ENCODE measurements around the gene NCAM1. TPM values are rescaled to one million over a fixed set of nuclear protein-coding genes. Genes with fewer than 3 reads are reported as not detected.

Gene NCAM1
- total RNA-seq, 1 donor from 2014 or later: not detected

GRCh38 chr11:113201054-113201818 is 240.0 kb downstream of the NCAM1 start:
- Mint-ChIP-seq H3K27ac (no peak overlapping the region), H3K4me3 (no peak overlapping the region), H3K27me3 (ENCODE audit: insufficient read depth) (peaks cover 10% of the 10 kb centered on the region), H3K4me1 (ENCODE audit: low read depth) (no peaks in the 10 kb centered on the region), H3K9me3 (no peaks in the 10 kb centered on the region), H3K36me3 (ENCODE audit: low read depth) (no peaks in the 10 kb centered on the region)
- no peak for DNase-seq (ENCODE audit: low spot score)
- intact Hi-C loops (cut with micrococcal nuclease): no loop called here

- DNase-seq (ENCODE audit: low spot score): no peak
- no peaks in the 10 kb centered on the region for H3K36me3 Mint-ChIP-seq (ENCODE audit: low read depth)
- H3K27me3 Mint-ChIP-seq (ENCODE audit: insufficient read depth): peaks cover 10% of the 10 kb centered on the region
- intact Hi-C loops (cut with micrococcal nuclease): no loop called here
- H3K4me1 Mint-ChIP-seq (ENCODE audit: low read depth): no peaks in the 10 kb centered on the region
- no peaks in the 10 kb centered on the region for H3K9me3 Mint-ChIP-seq
- H3K27ac Mint-ChIP-seq: no peak overlapping the region
- H3K4me3 Mint-ChIP-seq: no peak overlapping the region
These were observed 241.2 kb downstream of the NCAM1 start for GRCh38 chr11:113202431-113202830.

GRCh38 chr11:113203141-113203753 is 242.0 kb downstream of the NCAM1 start:
- H3K9me3 Mint-ChIP-seq: no peaks in the 10 kb centered on the region
- H3K27ac Mint-ChIP-seq: no peak overlapping the region
- intact Hi-C loops (cut with micrococcal nuclease): no loop called here
- H3K4me1 Mint-ChIP-seq (ENCODE audit: low read depth): no peaks in the 10 kb centered on the region
- peaks cover 10% of the 10 kb centered on the region for H3K27me3 Mint-ChIP-seq (ENCODE audit: insufficient read depth)
- no peak for DNase-seq (ENCODE audit: low spot score)
- H3K4me3 Mint-ChIP-seq: no peak overlapping the region
- H3K36me3 Mint-ChIP-seq (ENCODE audit: low read depth): no peaks in the 10 kb centered on the region

- Mint-ChIP-seq H3K27ac (no peak overlapping the region), H3K36me3 (ENCODE audit: low read depth) (no peaks in the 10 kb centered on the region)
These were observed 243.1 kb downstream of the NCAM1 start for GRCh38 chr11:113204280-113204679.

GRCh38 chr11:113213549-113213948 is 252.3 kb downstream of the NCAM1 start:
- no peak for DNase-seq (ENCODE audit: low spot score)
- intact Hi-C loops (cut with micrococcal nuclease): no loop called here
- H3K4me1 Mint-ChIP-seq (ENCODE audit: low read depth): no peaks in the 10 kb centered on the region
- H3K27me3 Mint-ChIP-seq (ENCODE audit: insufficient read depth): peaks cover 2% of the 10 kb centered on the region
- no peaks in the 10 kb centered on the region for H3K36me3 Mint-ChIP-seq (ENCODE audit: low read depth)
- H3K9me3 Mint-ChIP-seq: no peaks in the 10 kb centered on the region
- no peak overlapping the region for H3K27ac Mint-ChIP-seq
- no peak overlapping the region for H3K4me3 Mint-ChIP-seq

More at GRCh38 chr11:113204280-113204679, 243.1 kb downstream of the NCAM1 start:
- Mint-ChIP-seq H3K4me3 (no peak overlapping the region), H3K9me3 (no peaks in the 10 kb centered on the region), H3K27me3 (ENCODE audit: insufficient read depth) (peaks cover 11% of the 10 kb centered on the region), H3K4me1 (ENCODE audit: low read depth) (no peaks in the 10 kb centered on the region)
- no peak for DNase-seq (ENCODE audit: low spot score)
- intact Hi-C loops (cut with micrococcal nuclease): no loop called here

GRCh38 chr11:113222241-113222640 is 261.0 kb downstream of the NCAM1 start:
- H3K9me3 Mint-ChIP-seq: no peaks in the 10 kb centered on the region
- H3K27ac Mint-ChIP-seq: no peak overlapping the region
- intact Hi-C loops (cut with micrococcal nuclease): no loop called here
- no peaks in the 10 kb centered on the region for H3K4me1 Mint-ChIP-seq (ENCODE audit: low read depth)
- DNase-seq (ENCODE audit: low spot score): no peak
- no peaks in the 10 kb centered on the region for H3K36me3 Mint-ChIP-seq (ENCODE audit: low read depth)
- no peak overlapping the region for H3K4me3 Mint-ChIP-seq
- H3K27me3 Mint-ChIP-seq (ENCODE audit: insufficient read depth): peaks cover 8% of the 10 kb centered on the region

GRCh38 chr11:113234888-113235287 is 273.7 kb downstream of the NCAM1 start:
- no peaks in the 10 kb centered on the region for H3K9me3 Mint-ChIP-seq
- H3K36me3 Mint-ChIP-seq (ENCODE audit: low read depth): no peaks in the 10 kb centered on the region
- no peak overlapping the region for H3K4me3 Mint-ChIP-seq
- intact Hi-C loops (cut with micrococcal nuclease): no loop called here
- no peak for DNase-seq (ENCODE audit: low spot score)
- H3K4me1 Mint-ChIP-seq (ENCODE audit: low read depth): no peaks in the 10 kb centered on the region
- H3K27ac Mint-ChIP-seq: no peak overlapping the region
- H3K27me3 Mint-ChIP-seq (ENCODE audit: insufficient read depth): peaks cover 11% of the 10 kb centered on the region

GRCh38 chr11:113237261-113237660 is 276.0 kb downstream of the NCAM1 start:
- intact Hi-C loops (cut with micrococcal nuclease): no loop called here
- H3K27me3 Mint-ChIP-seq (ENCODE audit: insufficient read depth): peaks cover 8% of the 10 kb centered on the region
- no peaks in the 10 kb centered on the region for H3K36me3 Mint-ChIP-seq (ENCODE audit: low read depth)
- H3K4me3 Mint-ChIP-seq: no peak overlapping the region
- no peak overlapping the region for H3K27ac Mint-ChIP-seq
- DNase-seq (ENCODE audit: low spot score): no peak
- H3K9me3 Mint-ChIP-seq: no peaks in the 10 kb centered on the region
- H3K4me1 Mint-ChIP-seq (ENCODE audit: low read depth): no peaks in the 10 kb centered on the region

- Mint-ChIP-seq H3K9me3 (no peaks in the 10 kb centered on the region), H3K27ac (no peak overlapping the region), H3K27me3 (ENCODE audit: insufficient read depth) (peaks cover 15% of the 10 kb centered on the region), H3K4me3 (no peak overlapping the region), H3K36me3 (ENCODE audit: low read depth) (no peaks in the 10 kb centered on the region), H3K4me1 (ENCODE audit: low read depth) (peaks cover 5% of the 10 kb centered on the region)
- DNase-seq (ENCODE audit: low spot score): no peak
- intact Hi-C loops (cut with micrococcal nuclease): no loop called here
These were observed 277.5 kb downstream of the NCAM1 start for GRCh38 chr11:113238721-113239120.

- intact Hi-C loops (cut with micrococcal nuclease): no loop called here
- H3K36me3 Mint-ChIP-seq (ENCODE audit: low read depth): no peaks in the 10 kb centered on the region
These were observed 279.2 kb downstream of the NCAM1 start for GRCh38 chr11:113240389-113240788.

GRCh38 chr11:113240790-113241635 is 279.8 kb downstream of the NCAM1 start:
- Mint-ChIP-seq H3K9me3 (no peaks in the 10 kb centered on the region), H3K36me3 (ENCODE audit: low read depth) (no peaks in the 10 kb centered on the region)
- intact Hi-C loops (cut with micrococcal nuclease): no loop called here

More at GRCh38 chr11:113240389-113240788, 279.2 kb downstream of the NCAM1 start:
- no peak overlapping the region for H3K4me3 Mint-ChIP-seq
- H3K27ac Mint-ChIP-seq: no peak overlapping the region
- no peaks in the 10 kb centered on the region for H3K9me3 Mint-ChIP-seq
- no peak for DNase-seq (ENCODE audit: low spot score)
- peaks cover 5% of the 10 kb centered on the region for H3K4me1 Mint-ChIP-seq (ENCODE audit: low read depth)
- H3K27me3 Mint-ChIP-seq (ENCODE audit: insufficient read depth): peaks cover 20% of the 10 kb centered on the region

GRCh38 chr11:113241636-113242054 is 280.4 kb downstream of the NCAM1 start:
- peaks cover 5% of the 10 kb centered on the region for H3K4me1 Mint-ChIP-seq (ENCODE audit: low read depth)

More at GRCh38 chr11:113240790-113241635, 279.8 kb downstream of the NCAM1 start:
- Mint-ChIP-seq H3K4me3 (no peak overlapping the region), H3K27me3 (ENCODE audit: insufficient read depth) (peaks cover 21% of the 10 kb centered on the region), H3K27ac (no peak overlapping the region), H3K4me1 (ENCODE audit: low read depth) (peaks cover 5% of the 10 kb centered on the region)
- DNase-seq (ENCODE audit: low spot score): no peak

GRCh38 chr11:113242060-113242459 is 280.8 kb downstream of the NCAM1 start:
- H3K36me3 Mint-ChIP-seq (ENCODE audit: low read depth): no peaks in the 10 kb centered on the region
- H3K4me3 Mint-ChIP-seq: no peak overlapping the region
- no peak for DNase-seq (ENCODE audit: low spot score)
- no peaks in the 10 kb centered on the region for H3K9me3 Mint-ChIP-seq
- H3K4me1 Mint-ChIP-seq (ENCODE audit: low read depth): peaks cover 5% of the 10 kb centered on the region
- intact Hi-C loops (cut with micrococcal nuclease): no loop called here
- H3K27me3 Mint-ChIP-seq (ENCODE audit: insufficient read depth): peaks cover 21% of the 10 kb centered on the region
- H3K27ac Mint-ChIP-seq: no peak overlapping the region

More at GRCh38 chr11:113241636-113242054, 280.4 kb downstream of the NCAM1 start:
- Mint-ChIP-seq H3K9me3 (no peaks in the 10 kb centered on the region), H3K36me3 (ENCODE audit: low read depth) (no peaks in the 10 kb centered on the region), H3K27me3 (ENCODE audit: insufficient read depth) (peaks cover 21% of the 10 kb centered on the region), H3K27ac (no peak overlapping the region), H3K4me3 (no peak overlapping the region)
- DNase-seq (ENCODE audit: low spot score): no peak
- intact Hi-C loops (cut with micrococcal nuclease): no loop called here

Data from activated T-helper 1 cell treated with anti-CD3 and anti-CD28 coated beads, Interleukin-12 subunit alpha, Interleukin-12 subunit beta, Interleukin-2, Interleukin-4 antibody, amounts not matched to agents 30 ng/mL and 10 ng/mL and 1 ng/mL, durations not matched to agents 14 hours and 24 hours and 36 hours (primary cell).